M059J (cell line): ENCODE results near the gene CIP2A. TPM values are rescaled to one million over a fixed set of nuclear protein-coding genes. Genes with fewer than 3 reads are reported as not detected.
A peak's percentile ranks its signal among the peaks of the same experiment; 100 is the strongest.
"Not testable (repeated sequence)": the region's sequence is repeated elsewhere in the genome, so short reads cannot be mapped to it uniquely, and the experiment has no call there.

Experiments
- DNase-seq: peaks from one replicate; pipeline ENCODE4 v3.0.0-alpha.2; 2012; ENCODE audit warnings: low read depth
- total RNA-seq: library from RNA; depleted of rRNA; stranded (reverse); fragments of >200 nt; shearing (Covaris generic); gene quantifications from 2 replicates; pipeline ENCODE4 v1.2.3, GENCODE V29; 2014; rRNA removed

CIP2A gene
- 40.5 and 61.4 TPM in 2 replicates for total RNA-seq

DNA sequence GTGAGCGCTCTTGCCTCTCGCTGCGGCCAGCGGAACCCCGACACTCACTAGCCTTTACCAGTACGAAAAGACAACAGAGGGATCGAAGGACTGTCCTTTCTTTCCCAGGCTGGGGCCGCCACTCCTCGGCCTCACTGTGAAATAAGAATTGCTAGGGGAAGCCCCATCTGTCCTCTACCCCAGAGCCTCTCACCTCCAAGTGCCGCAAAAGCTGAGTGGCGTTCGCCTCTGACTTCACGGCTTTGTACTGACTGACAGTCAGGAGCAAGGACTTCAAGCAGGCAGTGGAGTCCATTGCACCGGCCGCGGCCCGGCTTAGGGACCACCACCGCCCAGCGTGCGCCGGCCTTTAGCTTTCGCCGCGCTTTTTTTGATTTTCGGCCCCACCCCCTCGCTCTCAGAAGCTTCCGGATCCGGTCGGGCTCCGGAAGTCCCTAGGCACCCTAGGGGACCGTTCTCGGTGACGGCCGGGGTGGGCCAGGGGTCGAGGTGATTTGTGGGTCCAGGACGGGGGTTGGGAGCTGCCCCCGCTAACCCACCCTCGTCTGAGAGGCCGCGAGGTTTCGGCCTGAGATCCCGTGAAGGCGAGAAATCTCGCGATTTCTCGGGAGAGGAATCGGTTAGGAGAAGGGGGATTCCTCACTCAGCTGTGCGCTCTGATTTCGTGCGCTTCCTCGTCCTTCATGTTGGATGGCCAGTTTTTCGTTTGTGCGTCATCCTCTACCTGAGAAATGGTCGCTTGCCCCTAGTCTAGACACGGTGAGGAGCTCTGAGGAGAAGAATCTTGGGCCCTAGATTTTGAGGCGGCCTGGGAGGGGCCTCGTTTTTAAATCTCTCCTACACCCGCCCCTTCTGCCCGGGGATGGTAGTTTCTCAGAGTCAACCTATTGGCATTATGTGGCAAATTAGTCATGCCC, at the start of gene CIP2A, which contains the start of gene DZIP3:
Gene CIP2A (minus strand): TSS at position 358 of the 917 bp plus-strand sequence. CDS start 63 bp downstream, at position 295.
Gene DZIP3 (plus strand): TSS at position 642 of the 917 bp plus-strand sequence. CDS start 15,685 bp downstream, outside the sequence.
- DNase-seq = peak; percentile 97

DNA sequence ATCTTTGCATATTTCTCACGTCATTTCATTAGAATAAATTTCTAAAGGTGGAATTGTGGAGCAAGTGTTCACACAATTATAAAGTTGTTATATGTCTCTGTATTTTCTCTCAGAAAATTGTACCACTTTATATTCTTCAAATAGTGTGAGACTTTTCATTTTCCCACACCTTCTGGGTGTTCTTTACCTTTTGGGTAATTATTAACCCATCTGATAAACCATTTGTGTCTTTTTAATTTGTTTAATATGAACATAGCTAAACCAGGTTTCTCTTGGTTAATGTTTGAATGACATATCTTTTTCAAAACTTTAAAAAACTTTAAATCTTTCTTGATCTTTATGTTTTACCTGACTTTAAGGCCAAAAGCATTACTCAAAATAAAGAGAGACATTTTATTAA, 40.7 kb upstream of the CIP2A start:
- no peak for DNase-seq

DNA sequence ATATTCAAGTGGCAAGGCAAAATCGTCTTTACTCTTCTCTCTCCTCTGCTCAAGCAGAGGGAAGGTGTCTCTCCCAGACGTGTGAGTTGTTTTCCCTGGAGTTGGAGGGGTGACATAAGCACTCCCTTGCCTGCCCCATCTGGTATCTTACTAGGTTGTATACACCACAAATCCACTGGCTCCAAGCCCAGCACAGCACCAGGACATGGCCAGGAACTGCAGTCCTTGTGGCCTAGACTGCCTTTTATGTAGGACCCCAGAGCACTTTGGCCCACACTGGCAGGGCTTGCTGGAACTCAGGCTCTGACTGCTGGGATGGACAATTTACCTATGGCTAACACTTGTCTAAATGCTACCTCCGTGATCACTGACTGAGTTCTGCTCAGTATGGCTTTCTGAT, 34.3 kb upstream of the CIP2A start:
- DNase-seq = peak; percentile 9

DNA sequence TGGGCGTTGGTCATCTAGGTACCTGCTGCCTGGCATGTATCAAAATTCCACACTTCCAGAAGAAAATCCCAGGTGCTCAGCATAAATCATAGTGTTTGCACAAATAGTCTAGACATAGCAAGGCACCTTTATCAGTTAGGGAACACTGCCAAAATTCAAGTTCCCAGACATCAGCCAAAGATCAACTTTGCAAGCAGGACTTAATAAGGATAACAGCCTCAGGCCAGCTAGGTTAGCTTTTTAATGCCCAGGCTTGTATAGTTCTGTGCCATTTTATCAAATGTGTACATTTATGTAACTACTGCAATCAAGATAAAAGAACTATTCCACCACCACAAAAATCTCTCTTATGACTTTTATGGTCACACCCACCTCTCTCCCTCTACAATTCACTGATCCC, 31.0 kb upstream of the CIP2A start:
- no peak for DNase-seq

DNA sequence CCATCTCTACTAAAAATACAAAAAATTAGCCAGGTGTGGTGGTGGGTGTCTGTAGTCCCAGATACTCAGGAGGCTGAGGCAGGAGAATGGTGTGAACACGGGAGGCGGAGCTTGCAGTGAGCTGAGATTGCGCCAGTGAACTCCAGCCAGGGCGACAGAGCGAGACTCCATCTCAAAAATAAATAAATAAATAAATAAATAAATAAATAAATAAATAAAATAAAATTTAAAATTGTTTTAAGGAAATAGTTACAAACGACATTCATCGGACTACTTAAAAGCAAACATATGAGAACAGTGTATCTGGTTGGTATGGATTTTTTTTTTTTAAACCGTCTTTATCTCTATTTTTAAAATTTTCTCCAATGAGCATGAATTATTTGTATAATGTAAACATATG, 26.9 kb upstream of the CIP2A start:
- not testable (repeated sequence) for DNase-seq

DNA sequence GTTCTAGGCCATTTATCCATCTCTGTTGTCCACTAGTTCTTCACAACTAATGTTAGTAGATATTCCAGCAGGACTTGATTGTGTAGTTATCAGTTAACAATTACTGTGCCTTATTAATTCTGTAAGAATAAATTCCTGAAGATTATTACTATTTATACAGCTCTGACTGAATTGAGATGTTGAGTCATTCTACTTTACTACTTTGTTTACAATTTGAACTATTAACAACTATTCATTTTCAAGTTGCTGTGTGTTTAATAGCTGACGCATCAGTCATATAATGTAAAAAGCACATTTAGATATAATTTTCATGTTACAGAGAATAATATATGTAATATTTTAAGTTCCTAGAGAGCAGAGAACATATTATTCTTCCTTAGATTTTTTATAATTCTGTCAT, 21.4 kb upstream of the CIP2A start:
- no peak for DNase-seq

DNA sequence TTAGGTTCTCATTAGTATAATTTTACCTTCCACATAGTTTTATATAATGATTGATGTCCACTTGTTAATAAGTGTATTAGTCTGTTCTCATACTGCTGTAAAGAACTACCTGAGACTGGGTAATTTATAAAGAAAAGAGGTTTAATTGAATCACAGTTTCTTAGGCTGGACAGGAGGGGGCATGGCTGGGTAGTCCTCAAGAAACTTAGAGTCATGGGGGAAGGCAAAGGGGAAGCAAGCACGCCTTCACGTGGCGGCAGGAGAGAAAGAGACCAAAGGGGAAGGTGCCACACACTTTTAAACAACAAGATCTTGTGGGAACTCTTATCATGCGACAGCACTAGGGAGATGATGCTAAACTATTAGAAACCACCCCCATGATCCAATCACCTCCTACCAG, 19.5 kb upstream of the CIP2A start:
- DNase-seq = no peak

DNA sequence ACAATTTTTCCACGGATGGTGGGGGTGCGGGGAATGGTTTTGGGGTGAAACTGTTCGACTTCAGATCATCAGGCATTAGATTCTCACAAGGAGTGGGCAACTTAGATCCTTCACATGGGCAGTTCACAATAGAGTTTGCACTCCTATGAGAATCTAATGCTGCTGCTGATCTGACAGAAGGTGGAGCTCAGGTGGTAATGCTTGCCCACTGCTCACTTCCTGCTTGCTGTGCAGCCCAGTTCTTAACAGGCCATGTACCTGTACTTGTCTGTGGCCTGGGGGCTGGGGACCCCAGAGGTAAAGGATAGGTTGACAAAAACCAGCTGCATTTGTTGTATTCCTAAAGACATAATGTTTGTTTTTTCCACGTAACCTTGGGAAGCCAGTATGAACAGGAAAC, 16.3 kb upstream of the CIP2A start:
- DNase-seq = no peak

DNA sequence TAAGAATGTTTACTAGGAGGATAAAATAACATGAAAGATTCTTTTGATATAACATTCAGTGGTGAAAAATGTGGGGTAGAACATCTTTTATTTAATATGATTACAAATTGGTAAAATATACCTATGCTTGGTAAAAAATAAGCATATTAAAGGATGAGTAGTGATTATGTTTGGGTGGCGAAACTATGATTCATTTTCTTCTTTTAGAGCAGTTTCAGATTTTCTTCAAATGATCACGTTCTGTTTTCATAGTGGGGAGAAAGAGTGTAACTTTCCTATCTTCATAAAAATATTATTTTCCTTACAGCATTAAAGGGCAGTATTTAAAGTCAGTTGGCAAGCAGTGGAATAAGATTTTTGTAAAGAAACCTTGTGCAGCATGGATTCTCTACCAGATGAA, 15.8 kb upstream of the CIP2A start:
- no peak for DNase-seq

DNA sequence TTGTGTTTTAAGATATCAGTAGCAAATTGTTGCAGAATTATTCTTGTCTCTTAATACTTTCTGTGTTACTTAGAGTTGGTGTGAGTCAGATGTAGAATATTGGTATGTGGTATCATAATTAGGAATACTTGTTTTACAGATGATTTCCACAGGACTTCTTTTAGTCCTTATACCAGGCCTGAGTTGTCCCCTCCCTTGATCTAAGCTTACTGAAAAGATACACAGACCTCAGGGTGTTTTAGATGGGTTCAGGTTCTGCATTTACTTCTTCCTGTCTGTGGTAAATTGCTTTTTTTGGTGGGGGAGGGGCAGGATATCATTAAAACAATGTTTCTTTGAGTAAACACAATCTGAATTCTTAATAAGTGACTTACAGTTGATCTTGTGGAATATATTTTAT, 14.5 kb upstream of the CIP2A start:
- peak; percentile 35 for DNase-seq

DNA sequence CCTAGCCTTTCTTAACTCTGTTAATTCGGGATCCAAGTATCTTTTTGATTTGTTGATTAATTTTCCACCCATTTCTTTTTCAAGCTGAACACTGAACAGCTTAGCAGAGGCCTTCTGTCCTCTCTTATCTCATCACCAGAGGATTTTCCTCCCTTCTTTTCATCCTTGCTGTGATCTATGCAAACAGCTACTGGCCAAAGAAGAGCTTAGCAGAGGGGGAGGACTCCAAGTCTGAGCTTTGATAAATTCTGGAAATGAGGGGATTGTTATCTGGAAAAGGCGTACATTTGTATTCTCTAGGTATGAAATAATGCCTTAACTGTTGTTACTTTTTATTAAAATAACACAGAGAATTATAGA, 13.7 kb upstream of the CIP2A start:
- DNase-seq = no peak

DNA sequence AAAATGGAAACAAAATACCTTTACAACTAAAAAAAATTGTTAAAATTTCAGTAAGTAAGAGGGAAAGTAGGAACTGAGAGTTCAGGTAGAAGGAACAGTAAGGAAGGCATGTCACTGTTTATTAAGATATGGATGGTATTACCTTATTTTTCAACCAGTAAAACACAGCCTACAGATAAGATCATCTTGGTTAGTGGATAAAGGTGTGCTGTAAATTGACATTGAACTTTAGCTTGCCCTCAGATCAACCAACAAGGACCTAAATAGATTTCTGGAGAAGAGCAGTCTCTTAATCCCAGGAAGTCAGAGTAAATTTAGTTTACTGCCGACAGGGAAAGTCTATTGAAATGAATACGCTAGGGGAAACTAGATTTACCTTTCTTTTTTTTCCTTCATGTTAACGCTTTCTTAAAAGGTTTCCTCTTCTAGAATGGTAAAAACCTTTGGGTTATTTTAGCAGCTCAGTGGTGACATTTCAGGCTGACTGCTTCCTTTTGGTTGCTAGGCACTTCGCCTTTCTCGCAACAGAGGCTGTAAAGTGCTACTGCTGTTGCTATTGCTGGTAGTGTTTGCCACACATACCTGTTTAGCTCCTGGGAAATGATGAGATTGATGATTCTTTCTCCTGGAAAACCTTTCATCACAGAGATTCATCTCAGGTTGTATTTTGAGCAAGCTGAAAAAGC, 13.2 kb upstream of the CIP2A start:
- DNase-seq = no peak

DNA sequence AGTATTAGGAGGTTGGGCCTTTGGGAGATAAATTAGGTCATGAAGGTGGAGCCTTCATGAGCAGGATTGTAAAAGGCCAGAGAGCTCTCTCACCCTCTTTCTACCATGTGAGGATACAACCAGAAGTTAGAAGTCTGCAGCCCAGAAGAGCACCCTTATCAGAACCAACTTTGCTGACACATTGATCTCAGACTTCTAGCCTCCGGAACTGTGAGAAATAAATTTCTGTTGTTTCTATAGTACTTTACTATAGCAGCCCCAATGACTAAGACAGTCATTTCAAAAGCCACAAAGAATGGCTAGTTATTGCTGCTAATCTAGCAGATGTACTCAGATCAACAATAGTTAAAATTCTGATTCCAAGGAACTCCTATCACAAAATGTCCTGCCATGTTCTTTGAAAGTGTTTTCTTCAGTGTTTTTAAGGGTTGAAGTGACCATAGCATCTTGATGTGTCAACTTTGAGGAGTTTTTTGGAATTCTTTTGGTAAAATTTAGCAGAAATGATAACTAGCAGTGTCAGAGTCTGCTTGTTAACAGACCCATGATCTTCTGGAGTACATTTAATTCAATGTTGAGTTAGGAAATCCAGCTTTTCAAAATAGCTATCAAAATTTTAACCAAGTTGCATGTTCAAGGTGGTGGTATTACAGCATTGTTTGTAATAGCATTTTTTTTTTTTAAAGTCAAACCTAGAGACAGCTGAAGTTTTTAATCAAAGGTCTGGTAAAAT, 10.6 kb upstream of the CIP2A start:
- DNase-seq = no peak

DNA sequence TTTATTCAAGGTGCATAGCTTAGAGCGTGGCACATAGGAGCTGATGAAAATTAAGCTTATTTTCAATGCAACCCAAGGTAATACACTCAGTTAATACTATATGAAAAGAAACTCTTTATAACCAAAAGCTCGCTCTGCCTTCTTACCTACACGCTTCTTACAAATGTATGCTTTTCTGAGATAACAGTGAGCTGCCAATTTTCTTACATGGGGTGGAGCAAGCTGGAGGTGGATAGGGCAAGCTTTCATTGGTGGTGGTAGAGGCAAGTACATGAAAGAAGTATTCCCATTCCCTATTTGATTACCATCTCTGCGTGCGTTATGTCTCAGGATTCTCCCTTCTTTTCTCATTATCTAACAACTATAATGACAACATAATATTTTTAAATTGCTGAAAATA, 9.1 kb upstream of the CIP2A start:
- DNase-seq = no peak

DNA sequence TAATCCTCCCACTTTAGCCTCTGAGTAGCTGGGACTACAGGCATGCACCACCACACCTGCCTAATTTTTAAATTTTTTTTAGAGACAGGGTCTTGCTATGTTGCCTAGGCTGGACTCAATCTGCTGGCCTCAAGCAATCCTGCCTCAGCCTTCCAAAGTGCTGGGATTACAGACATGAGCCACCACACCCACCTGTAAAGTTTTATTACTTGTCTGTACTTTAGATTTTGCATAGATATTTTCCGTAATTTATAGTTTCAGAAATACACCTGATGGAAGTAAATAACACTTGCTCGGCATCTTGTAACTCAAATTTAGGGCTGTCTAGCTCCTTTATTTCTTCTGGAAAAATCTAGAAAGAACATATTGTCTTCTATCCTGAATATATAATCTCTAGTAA, 6.1 kb upstream of the CIP2A start:
- no peak for DNase-seq

DNA sequence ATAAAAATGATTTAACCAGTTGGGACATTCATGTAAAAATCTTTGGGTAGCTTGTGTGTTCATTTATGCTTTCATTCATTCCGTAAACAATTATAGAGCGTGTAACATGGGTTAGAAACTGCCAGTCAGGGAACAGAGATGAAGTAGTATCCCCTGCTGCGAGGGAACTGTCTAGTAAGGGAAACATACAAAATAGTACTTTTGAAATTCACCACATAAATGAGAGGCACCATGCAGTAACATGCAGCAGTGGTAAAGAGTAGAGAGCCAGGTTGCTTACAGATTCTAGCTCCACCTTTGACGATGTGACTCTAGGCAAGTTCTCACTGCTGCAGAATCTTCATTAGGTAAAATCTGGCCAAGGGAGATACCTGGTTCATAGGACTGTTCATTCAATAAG, 1.2 kb upstream of the CIP2A start:
- peak; percentile 12 for DNase-seq

DNA sequence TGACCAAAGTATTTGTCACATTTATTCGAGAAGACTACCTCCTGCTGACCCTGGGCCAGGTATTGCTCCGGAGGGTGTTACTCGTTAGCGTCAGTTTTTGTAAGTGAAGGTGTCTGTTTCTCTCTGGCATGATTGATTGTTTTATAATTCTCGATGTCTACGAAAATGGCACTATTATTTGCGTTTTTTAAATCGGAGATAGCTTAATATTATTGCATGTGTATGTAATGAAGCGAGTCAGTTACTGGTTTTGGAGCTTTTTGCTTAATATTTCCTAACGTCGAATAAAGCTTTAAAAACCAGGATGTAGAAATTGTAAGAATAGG, 723 bp upstream of the CIP2A start:
- no peak for DNase-seq

DNA sequence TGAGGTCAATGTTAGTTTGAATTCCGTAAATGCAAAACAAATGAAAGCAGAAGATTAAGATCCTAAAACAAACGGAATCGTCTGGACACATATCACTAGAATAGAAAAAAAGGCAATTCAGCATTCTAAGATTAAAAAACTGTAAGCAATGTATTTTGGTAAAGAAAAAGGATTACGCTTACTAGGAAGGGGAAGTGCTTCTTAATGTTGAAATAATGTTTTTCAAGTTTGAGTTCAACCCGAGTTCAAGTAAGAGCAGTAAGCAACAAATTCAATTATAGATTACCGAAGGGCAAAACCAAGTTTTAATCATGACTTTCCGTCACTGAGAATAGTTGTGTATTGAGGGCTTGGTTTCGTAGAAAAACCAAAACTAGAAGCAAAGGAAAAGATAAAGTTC, 637 bp downstream of the CIP2A start:
- no peak for DNase-seq

DNA sequence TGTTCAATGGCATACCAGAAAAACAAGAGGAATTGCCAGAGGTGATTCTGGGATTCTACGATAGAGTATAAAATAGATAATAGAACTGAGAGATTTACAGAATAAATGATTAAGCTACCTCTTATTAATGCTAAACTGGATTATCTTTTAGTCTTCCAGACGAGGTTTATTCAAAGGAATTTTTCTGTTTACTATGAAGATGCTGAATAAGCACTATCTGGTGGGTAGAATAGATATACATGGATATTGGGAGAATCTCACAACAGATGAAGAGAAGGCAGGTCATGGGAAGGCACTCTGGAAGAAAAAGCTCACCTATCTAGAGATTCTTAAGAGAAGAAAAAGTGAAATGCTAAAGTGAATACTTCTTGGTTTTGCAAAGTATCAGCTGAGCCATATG, 11.2 kb downstream of the CIP2A start:
- DNase-seq = no peak

DNA sequence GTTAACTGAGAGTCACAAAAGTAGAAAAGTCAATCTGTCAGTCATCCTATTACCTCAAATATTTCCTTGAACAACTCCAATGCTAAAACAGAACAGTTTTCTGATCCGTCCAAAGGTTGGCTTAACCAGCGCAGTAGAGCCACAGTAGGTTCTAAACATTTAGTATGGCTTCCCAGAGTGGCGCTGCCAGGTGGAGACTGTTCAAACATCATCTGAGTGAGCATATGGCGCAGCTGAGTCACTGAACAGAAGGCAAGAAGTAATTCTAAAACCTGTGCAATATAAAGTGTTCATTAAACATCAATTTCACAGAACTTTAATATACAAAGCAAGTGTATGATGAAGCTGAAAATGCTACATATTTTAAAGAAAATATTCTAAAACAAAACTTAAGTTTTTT, 19.9 kb downstream of the CIP2A start:
- DNase-seq = no peak

DNA sequence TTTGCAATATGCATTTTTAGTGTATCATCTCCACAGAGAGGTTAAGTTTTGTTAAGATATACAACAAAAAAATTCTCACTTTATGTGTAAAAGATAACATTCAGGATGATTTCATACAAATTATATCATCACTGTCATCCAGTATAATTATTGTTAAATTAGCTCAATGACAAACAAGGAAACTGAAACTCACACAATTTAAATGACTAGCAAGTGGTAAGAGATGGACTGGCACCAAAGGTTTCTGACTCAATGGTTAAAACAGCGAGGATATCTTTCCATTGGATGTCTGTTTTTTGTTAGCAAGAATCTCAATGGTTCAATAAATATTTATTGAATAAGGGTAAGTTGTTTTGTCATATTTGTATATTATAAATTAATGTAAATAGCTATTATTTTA, 22.6 kb downstream of the CIP2A start:
- no peak for DNase-seq

DNA sequence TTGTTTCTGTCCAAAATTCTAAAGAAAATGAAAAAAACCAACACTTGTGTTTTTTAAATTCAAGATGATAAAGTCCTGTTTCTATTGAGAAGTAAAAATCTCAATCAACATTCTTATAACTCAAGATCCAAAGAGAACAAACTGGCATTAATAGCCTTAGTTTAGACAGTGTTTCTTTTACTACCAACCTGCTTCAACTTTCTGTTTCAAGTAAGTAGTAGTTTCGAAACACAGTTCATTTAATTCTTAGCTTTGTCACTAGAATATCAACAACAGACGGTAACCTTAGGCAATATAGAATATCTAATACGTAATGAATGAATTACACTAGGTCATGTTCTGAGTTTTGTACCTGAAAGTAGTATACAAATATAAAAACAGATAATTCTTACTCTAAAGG, 23.7 kb downstream of the CIP2A start:
- DNase-seq = no peak

DNA sequence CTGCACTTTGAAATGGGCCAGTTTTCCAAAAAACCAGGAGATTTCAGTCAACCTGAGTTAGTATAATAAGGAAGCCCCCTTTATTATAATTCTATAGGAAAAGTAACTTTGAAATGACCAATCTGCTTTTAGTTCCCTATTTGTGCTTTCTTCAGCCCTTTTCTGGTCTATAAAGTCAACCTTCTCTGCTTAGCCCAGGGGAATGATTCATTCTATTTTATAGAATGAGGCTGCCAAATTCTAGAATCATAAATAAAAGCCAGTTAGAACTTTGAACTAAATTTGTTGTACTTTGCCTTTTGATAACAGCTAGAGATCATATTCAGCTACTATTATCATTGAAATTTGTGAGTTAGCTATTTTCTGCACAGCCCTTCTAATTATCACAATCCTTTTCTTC, 24.7 kb downstream of the CIP2A start:
- DNase-seq = peak; percentile 46
